HFF-Myc (cell line): ENCODE measurements around the gene CDH6.
A peak's percentile ranks its signal among the peaks of the same experiment; 100 is the strongest.

Experiments
- DNase-seq: peaks from one replicate; pipeline ENCODE4 v3.0.0-alpha.2; 2011; ENCODE audit warnings: low read depth; ENCODE audit errors: extremely low read depth
- H3K4me3 ChIP-seq: replicated peaks from 2 replicates; pipeline ENCODE4 v1.5.1; 2011; ENCODE audit warnings: low read depth, mild to moderate bottlenecking, control low read depth, low read length
- CTCF ChIP-seq: IDR thresholded peaks from 2 replicates; pipeline ENCODE4 v1.5.1; 2012; ENCODE audit warnings: mild to moderate bottlenecking, low read depth, low read length, control low read depth; ENCODE audit errors: missing control alignments

The CDH6 gene

GRCh38 chr5:31225118-31225517 lies 31.6 kb downstream of the CDH6 start:
- H3K4me3 ChIP-seq = no peak overlapping the region
- no peak for DNase-seq
- TF ChIP-seq CTCF = no peak

GRCh38 chr5:31225613-31226012 lies 32.1 kb downstream of the CDH6 start:
- H3K4me3 ChIP-seq = no peak overlapping the region
- DNase-seq = no peak
- TF ChIP-seq CTCF = no peak

- no peak for TF ChIP-seq CTCF
- no peak overlapping the region for H3K4me3 ChIP-seq
- DNase-seq = no peak
Observed at GRCh38 chr5:31226651-31227050, 33.2 kb downstream of the CDH6 start.

GRCh38 chr5:31229266-31229665 lies 35.8 kb downstream of the CDH6 start:
- no peak for TF ChIP-seq CTCF
- DNase-seq = no peak
- no peak overlapping the region for H3K4me3 ChIP-seq

- TF ChIP-seq CTCF = no peak
- H3K4me3 ChIP-seq = no peak overlapping the region
- no peak for DNase-seq
Observed at GRCh38 chr5:31231177-31231838, 37.8 kb downstream of the CDH6 start.

- DNase-seq = peak; percentile 20
- TF ChIP-seq CTCF = peak; percentile 65
- H3K4me3 ChIP-seq = no peak overlapping the region
Observed at GRCh38 chr5:31232273-31232888, 38.9 kb downstream of the CDH6 start.
